WTC11 (cell line): Measurements from ENCODE around the gene RRAS.

Experiments
- CTCF ChIP-seq: fragments of 200-600 bp; IDR thresholded peaks from 2 replicates; pipeline ENCODE4 v1.8.0; 2022; ENCODE audit warnings: antibody characterized with exemption
- JUN ChIP-seq: sonication (generic); formaldehyde crosslinking; IDR thresholded peaks from 2 replicates; pipeline ENCODE4 v1.8.0; 2023; ENCODE audit warnings: mild to moderate bottlenecking, missing genetic modification reagents
- OVOL2 ChIP-seq: fragments of 250-450 bp; sonication (Bioruptor Pico); IDR thresholded peaks from 2 replicates; pipeline ENCODE4 v1.9.0; 2021; ENCODE audit warnings: mild to moderate bottlenecking, borderline replicate concordance
- TF ChIP-seq, protein P1 (sequence below): sonication (generic); formaldehyde crosslinking; IDR thresholded peaks from 2 replicates; pipeline ENCODE4 v1.8.1; 2022; ENCODE audit warnings: low read depth, missing genetic modification reagents, borderline replicate concordance
- TF ChIP-seq, protein P2 (sequence below): sonication (generic); formaldehyde crosslinking; IDR thresholded peaks from 2 replicates; pipeline ENCODE4 v1.8.0; 2022; ENCODE audit warnings: mild to moderate bottlenecking, missing genetic modification reagents

DNA sequence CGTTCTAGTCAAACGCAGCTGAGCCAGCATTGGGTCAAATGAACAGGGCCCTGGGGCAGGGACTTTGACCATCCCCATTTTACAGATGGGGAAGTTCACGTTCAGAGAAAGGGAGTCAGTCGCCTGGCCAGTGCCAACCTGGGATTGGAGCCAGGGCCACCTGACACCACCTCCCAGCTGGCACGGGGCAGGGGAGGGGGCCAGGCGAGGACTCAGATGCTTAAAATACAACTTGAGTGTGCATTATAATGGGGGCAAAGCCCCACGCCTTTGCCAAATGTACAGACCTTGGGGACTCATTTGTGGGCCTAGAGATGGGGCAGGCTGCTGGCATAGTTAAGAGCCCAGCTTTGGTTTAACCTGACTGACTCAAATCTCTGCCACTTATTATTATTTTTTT lies 34.3 kb downstream of the RRAS start:
- TF ChIP-seq JUN (CRISPR knock-in tag): no peak
- TF ChIP-seq, protein P1, sequence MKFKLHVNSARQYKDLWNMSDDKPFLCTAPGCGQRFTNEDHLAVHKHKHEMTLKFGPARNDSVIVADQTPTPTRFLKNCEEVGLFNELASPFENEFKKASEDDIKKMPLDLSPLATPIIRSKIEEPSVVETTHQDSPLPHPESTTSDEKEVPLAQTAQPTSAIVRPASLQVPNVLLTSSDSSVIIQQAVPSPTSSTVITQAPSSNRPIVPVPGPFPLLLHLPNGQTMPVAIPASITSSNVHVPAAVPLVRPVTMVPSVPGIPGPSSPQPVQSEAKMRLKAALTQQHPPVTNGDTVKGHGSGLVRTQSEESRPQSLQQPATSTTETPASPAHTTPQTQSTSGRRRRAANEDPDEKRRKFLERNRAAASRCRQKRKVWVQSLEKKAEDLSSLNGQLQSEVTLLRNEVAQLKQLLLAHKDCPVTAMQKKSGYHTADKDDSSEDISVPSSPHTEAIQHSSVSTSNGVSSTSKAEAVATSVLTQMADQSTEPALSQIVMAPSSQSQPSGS (CRISPR knock-in tag): no peak
- TF ChIP-seq, protein P2, sequence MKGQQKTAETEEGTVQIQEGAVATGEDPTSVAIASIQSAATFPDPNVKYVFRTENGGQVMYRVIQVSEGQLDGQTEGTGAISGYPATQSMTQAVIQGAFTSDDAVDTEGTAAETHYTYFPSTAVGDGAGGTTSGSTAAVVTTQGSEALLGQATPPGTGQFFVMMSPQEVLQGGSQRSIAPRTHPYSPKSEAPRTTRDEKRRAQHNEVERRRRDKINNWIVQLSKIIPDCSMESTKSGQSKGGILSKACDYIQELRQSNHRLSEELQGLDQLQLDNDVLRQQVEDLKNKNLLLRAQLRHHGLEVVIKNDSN (CRISPR knock-in tag): no peak
- no peak for TF ChIP-seq CTCF
- no peak for TF ChIP-seq OVOL2
